K562 (cell line): ENCODE results near the gene CPN2. TPM values are rescaled to one million over a fixed set of nuclear protein-coding genes. Genes with fewer than 3 reads are reported as not detected.

ENCODE experiments used
- C11orf30 ChIP-seq: fragments of 450-650 bp; IDR thresholded peaks from 2 replicates; pipeline ENCODE4 v1.6.1; 2016; ENCODE audit warnings: low read depth, mild to moderate bottlenecking
- CBX5 ChIP-seq: IDR thresholded peaks from 2 replicates; pipeline ENCODE4 v1.6.1; 2014; ENCODE audit warnings: low read depth, borderline replicate concordance
- CHD4 ChIP-seq: fragments of 200-600 bp; sonication (generic); IDR thresholded peaks from 3 replicates; pipeline ENCODE4 v1.6.1; 2012; ENCODE audit warnings: low read depth, mild to moderate bottlenecking, mixed read lengths, low read length, inconsistent platforms; ENCODE audit not compliant: insufficient read depth, insufficient replicate concordance, poor library complexity, severe bottlenecking
- ELF1 ChIP-seq: fragments of 200-800 bp; sonication (Bioruptor generic); IDR thresholded peaks from 2 replicates; pipeline ENCODE4 v1.6.1; 2016; ENCODE audit warnings: missing genetic modification characterization, missing compliant biosample characterization
- FOXK1 ChIP-seq: sonication (generic); formaldehyde crosslinking; IDR thresholded peaks from 2 replicates; pipeline ENCODE4 v1.8.0; 2022; ENCODE audit warnings: missing genetic modification reagents, mild to moderate bottlenecking, borderline replicate concordance
- GABPA ChIP-seq: fragments of 200-800 bp; sonication (Bioruptor generic); conservative IDR thresholded peaks from 2 replicates; pipeline ENCODE4 v1.6.1; 2016; ENCODE audit warnings: low read depth, missing genetic modification characterization, missing compliant biosample characterization
- GTF2A2 ChIP-seq: IDR thresholded peaks from 2 replicates; pipeline ENCODE4 v1.6.1; 2016; ENCODE audit warnings: mild to moderate bottlenecking, missing genetic modification characterization, missing compliant biosample characterization
- HMGN3 ChIP-seq: IDR thresholded peaks from 2 replicates; pipeline ENCODE4 v1.6.1; 2011; ENCODE audit warnings: borderline replicate concordance, low read depth, mild to moderate bottlenecking, mixed read lengths, low read length; ENCODE audit not compliant: insufficient read length; ENCODE audit errors: extremely low read depth
- KDM2B ChIP-seq: fragments of 250-450 bp; sonication (Bioruptor Pico); IDR thresholded peaks from 2 replicates; pipeline ENCODE4 v1.8.0; 2021; ENCODE audit warnings: mild to moderate bottlenecking, moderate library complexity
- NR1H2 ChIP-seq: sonication (generic); formaldehyde crosslinking; IDR thresholded peaks from 2 replicates; pipeline ENCODE4 v1.4.0; 2020; ENCODE audit warnings: mild to moderate bottlenecking, missing genetic modification reagents
- ZBTB7A ChIP-seq: IDR thresholded peaks from 2 replicates; pipeline ENCODE4 v1.6.1; 2011; ENCODE audit warnings: low read depth, mild to moderate bottlenecking, low read length, moderate library complexity, borderline replicate concordance; ENCODE audit not compliant: control insufficient read depth
- ZFP30 ChIP-seq: fragments of 250-450 bp; sonication (Bioruptor Pico); IDR thresholded peaks from 2 replicates; pipeline ENCODE4 v1.8.0; 2022; ENCODE audit warnings: moderate library complexity, mild to moderate bottlenecking, inconsistent platforms, borderline replicate concordance
- ZNF584 ChIP-seq: fragments of 200-800 bp; sonication (Bioruptor generic); IDR thresholded peaks from 2 replicates; pipeline ENCODE4 v1.6.1; 2016; ENCODE audit warnings: low read depth, mild to moderate bottlenecking, missing genetic modification characterization, missing compliant biosample characterization
- polyA plus RNA-seq, 8 experiments: library from polyadenylated mRNA; depleted of rRNA in 4 of 8; stranded (reverse) in 5 of 8; unstranded in 3 of 8; fragments of >200 nt; fragmentation: Nextera tagmentation in 2 of 8; fragmentation: Illumina TruSeq in 1 of 8; extraction: Ambion mirVana in 2 of 8; extraction: Trizol in 1 of 8; gene quantifications; 2 replicates each; pipeline versions ENCODE4 v1.2.1 to v1.2.3, GENCODE V29; 2011 to 2014; ENCODE audit warnings: inconsistent platforms in 1 of 8, missing spikeins in 1 of 8
- total RNA-seq, 7 experiments: library from RNA; depleted of rRNA in 6 of 7; stranded (reverse); fragments of >200 nt in 6 of 7; fragmentation: Illumina TruSeq in 2 of 7; extraction: Trizol in 2 of 7; gene quantifications; 2 replicates each; pipeline versions ENCODE4 v1.2.1 to v1.2.3, GENCODE V29; 2011 to 2021; ENCODE audit warnings: low replicate concordance in 1 of 7
- TF ChIP-seq, protein P1 (sequence below): fragments of 250-450 bp; sonication (Bioruptor Pico); IDR thresholded peaks from 2 replicates; pipeline ENCODE4 v1.5.0; 2021; ENCODE audit warnings: mild to moderate bottlenecking, moderate library complexity
- TF ChIP-seq, protein P2 (sequence below): sonication (generic); formaldehyde crosslinking; IDR thresholded peaks from 2 replicates; pipeline ENCODE4 v1.8.0; 2022; ENCODE audit warnings: mild to moderate bottlenecking, missing genetic modification reagents, borderline replicate concordance
- TF ChIP-seq, protein P3 (sequence below), 3 experiments: fragments of 200-800 bp in 1 of 3; fragments of 250-450 bp in 1 of 3; fragments of 450-650 bp in 1 of 3; sonication (Bioruptor Pico) in 1 of 3; sonication (Bioruptor generic) in 1 of 3; formaldehyde crosslinking in 1 of 3; IDR thresholded peaks; 2 replicates each; pipeline versions ENCODE4 v1.6.1 to v1.8.0; 2016 to 2022; ENCODE audit warnings: mild to moderate bottlenecking in 2 of 3, missing genetic modification characterization in 2 of 3, missing compliant biosample characterization in 1 of 3, moderate library complexity in 1 of 3

The CPN2 gene
- total and polyA plus RNA-seq, 9 of the 15 experiments (the other 6 are each of a cell fraction or from before 2014, with no cell fraction given): not detected

DNA sequence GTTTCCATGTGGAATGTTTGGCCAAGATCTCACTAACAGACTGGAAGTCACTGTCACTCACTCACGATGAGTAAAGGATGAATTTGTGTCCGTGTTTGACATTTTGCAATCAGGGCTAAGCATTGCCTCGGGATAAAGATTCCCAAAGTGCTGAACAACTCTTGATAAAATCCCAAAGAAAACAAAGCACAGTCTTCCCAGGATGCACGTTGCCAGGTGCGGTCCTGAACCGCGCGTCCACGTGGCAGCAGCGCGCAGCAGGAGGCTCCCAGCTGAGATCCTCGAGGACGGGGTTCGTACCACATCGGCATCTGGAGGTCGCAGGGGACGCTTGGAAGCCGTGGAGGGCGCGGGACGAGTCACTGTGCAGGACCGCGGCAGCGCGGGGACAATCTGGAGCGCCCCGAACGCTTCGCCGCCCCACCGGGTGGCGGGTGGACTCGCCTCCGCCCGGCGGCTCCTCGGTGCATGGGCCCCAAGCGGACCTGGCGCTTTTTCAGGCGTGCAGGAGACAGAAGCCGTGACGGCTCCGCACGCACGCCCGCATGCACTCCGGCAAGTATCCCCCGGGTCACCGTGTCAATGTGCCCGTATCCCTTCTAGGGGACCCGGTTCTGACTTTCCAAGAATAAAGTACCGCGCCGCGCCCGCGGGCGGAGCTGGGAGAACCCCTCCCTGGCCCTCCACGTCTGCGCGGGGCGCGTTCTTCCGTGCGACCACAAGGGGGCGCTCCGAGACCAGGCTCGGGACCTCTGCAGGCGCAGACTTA, 17.7 kb downstream of the CPN2 start (continued):
- peak; percentile 48; the same call in 1 of the 2 replicates for TF ChIP-seq ZBTB7A
- TF ChIP-seq KDM2B (CRISPR knock-in tag): peak; percentile 66; the same call in 1 of the 2 replicates
- 0 out of 2 replicates have a peak, but pooled peaks have one; percentile 13 for TF ChIP-seq NR1H2 (CRISPR knock-in tag)
- no peak for TF ChIP-seq CHD4
- no peak for TF ChIP-seq HMGN3
- TF ChIP-seq, protein P1, sequence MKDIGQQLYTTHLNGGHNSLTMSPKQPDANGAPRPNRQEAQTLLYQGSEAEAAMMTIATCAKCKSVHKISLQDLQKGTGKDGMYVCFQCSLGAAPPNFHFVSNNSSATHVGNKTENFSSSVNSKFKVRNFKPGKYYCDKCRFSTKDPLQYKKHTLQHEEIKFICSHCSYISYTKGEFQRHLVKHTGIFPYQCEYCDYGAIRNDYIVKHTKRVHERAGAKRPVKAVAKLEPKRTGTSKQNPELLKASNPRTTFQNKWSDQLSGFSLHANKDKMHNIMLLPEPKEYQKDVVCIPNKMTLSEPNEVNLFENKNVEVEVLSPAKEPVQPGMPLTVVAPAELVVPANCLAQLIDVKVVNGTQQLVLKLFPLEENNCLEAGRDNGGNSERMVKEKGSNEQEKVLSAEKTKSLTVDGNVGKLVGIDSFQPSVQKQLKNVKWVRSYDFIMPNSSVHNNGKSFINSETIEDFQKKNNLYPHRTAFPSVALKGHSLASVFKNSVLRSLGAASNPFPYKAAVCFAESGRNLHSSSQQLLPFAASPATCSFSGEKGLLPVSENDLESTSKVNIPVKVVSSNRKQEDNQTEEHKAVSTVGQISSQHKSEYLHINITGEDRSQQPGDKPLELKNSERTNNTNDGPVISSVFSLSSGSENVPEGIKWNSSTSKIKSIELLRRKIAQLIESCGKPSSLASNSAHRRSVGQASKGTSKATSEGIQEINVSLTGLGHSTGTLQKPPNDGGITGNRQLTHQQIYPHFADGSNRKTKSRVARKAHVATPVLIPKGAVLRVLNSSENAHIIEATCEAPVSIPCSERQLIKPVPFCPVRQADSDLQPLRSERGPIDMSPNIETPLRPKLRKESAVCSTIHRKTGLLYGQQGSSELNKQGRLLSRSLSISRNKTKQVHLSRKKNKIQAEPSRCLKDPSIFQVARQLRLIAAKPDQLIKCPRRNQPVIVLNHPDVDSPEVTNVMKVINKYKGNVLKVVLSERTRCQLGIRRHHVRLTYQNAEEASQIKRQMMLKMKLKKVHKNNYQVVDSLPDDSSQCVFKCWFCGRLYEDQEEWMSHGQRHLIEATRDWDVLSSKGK: no peak
- TF ChIP-seq ZNF584 (CRISPR knock-in tag): no peak
- TF ChIP-seq, protein P2, sequence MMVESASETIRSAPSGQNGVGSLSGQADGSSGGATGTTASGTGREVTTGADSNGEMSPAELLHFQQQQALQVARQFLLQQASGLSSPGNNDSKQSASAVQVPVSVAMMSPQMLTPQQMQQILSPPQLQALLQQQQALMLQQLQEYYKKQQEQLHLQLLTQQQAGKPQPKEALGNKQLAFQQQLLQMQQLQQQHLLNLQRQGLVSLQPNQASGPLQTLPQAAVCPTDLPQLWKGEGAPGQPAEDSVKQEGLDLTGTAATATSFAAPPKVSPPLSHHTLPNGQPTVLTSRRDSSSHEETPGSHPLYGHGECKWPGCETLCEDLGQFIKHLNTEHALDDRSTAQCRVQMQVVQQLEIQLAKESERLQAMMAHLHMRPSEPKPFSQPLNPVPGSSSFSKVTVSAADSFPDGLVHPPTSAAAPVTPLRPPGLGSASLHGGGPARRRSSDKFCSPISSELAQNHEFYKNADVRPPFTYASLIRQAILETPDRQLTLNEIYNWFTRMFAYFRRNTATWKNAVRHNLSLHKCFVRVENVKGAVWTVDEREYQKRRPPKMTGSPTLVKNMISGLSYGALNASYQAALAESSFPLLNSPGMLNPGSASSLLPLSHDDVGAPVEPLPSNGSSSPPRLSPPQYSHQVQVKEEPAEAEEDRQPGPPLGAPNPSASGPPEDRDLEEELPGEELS (CRISPR knock-in tag): peak; percentile 66; the same call in 1 of the 2 replicates
- TF ChIP-seq, protein P3, sequence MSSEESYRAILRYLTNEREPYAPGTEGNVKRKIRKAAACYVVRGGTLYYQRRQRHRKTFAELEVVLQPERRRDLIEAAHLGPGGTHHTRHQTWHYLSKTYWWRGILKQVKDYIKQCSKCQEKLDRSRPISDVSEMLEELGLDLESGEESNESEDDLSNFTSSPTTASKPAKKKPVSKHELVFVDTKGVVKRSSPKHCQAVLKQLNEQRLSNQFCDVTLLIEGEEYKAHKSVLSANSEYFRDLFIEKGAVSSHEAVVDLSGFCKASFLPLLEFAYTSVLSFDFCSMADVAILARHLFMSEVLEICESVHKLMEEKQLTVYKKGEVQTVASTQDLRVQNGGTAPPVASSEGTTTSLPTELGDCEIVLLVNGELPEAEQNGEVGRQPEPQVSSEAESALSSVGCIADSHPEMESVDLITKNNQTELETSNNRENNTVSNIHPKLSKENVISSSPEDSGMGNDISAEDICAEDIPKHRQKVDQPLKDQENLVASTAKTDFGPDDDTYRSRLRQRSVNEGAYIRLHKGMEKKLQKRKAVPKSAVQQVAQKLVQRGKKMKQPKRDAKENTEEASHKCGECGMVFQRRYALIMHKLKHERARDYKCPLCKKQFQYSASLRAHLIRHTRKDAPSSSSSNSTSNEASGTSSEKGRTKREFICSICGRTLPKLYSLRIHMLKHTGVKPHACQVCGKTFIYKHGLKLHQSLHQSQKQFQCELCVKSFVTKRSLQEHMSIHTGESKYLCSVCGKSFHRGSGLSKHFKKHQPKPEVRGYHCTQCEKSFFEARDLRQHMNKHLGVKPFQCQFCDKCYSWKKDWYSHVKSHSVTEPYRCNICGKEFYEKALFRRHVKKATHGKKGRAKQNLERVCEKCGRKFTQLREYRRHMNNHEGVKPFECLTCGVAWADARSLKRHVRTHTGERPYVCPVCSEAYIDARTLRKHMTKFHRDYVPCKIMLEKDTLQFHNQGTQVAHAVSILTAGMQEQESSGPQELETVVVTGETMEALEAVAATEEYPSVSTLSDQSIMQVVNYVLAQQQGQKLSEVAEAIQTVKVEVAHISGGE (CRISPR knock-in tag; IDR thresholded peaks at IDR 0.05): no peak
- 0 out of 2 replicates have a peak, but pooled peaks have one; percentile 38 for TF ChIP-seq CBX5
- no peak for TF ChIP-seq ELF1 (tag)
- TF ChIP-seq GABPA (tag): no peak
- 0 out of 2 replicates have a peak, but pooled peaks have one; percentile 27 for TF ChIP-seq FOXK1 (CRISPR knock-in tag)
- TF ChIP-seq ZFP30 (CRISPR knock-in tag): no peak
- TF ChIP-seq C11orf30: no peak
- no peak for TF ChIP-seq GTF2A2 (tag)
